Heart left ventricle (tissue), 16 donors: ENCODE data around the gene HHAT. TPM values are rescaled to one million over a fixed set of nuclear protein-coding genes. Genes with fewer than 3 reads are reported as not detected.

Experiments
- ATAC-seq, 4 donors: fragments of 200-7000 bp; cut with Tn5 transposase; one replicate each; pipeline ENCODE4 v1.9.1; 2020 to 2022; ENCODE audit warnings: moderate library complexity in 4 of 4, mild to moderate bottlenecking in 3 of 4, moderate number of reproducible peaks in 1 of 4
- DNase-seq, 5 donors: peaks; one replicate each; pipeline ENCODE4 v3.0.0-alpha.2; 2020
- H3K27ac ChIP-seq, 12 donors: fragments of 200-600 bp; sonication (generic) in 4 of 12; one replicate each; pipeline versions ENCODE4 v1.5.0 to v1.8.0; 2016 to 2022; ENCODE audit warnings: mild to moderate bottlenecking in 2 of 12
- H3K27me3 ChIP-seq, 9 donors: fragments of 200-600 bp; sonication (generic) in 2 of 9; one replicate each; pipeline versions ENCODE4 v1.5.1 to v1.8.0; 2016 to 2022; ENCODE audit warnings: mild to moderate bottlenecking in 3 of 9
- H3K36me3 ChIP-seq, 9 donors: fragments of 200-600 bp; sonication (generic) in 2 of 9; one replicate each; pipeline versions ENCODE4 v1.5.0 to v1.8.0; 2018 to 2022; ENCODE audit warnings: mild to moderate bottlenecking in 2 of 9
- H3K4me1 ChIP-seq, 12 donors: fragments of 200-600 bp; sonication (generic) in 4 of 12; one replicate each; pipeline versions ENCODE4 v1.5.0 to v1.8.0; 2016 to 2022; ENCODE audit warnings: mild to moderate bottlenecking in 3 of 12
- H3K4me3 ChIP-seq, 12 donors: fragments of 200-600 bp; sonication (generic) in 4 of 12; one replicate each; pipeline versions ENCODE4 v1.5.0 to v1.8.0; 2017 to 2022; ENCODE audit warnings: mild to moderate bottlenecking in 9 of 12, moderate library complexity in 4 of 12
- H3K9me3 ChIP-seq, 12 donors: fragments of 200-600 bp; sonication (generic) in 4 of 12; one replicate each; pipeline versions ENCODE4 v1.5.0 to v1.8.0; 2016 to 2022; ENCODE audit warnings: mild to moderate bottlenecking in 1 of 12
- POLR2A ChIP-seq, 2 donors: fragments of 450-650 bp; IDR thresholded peaks; one replicate each; pipeline ENCODE4 v1.6.1; 2017; ENCODE audit warnings: antibody characterized with exemption in 2 of 2, mild to moderate bottlenecking in 2 of 2, moderate library complexity in 2 of 2
- WGBS, 4 donors: extraction: QIAGEN DNeasy Blood & Tissue Kit in 2 of 4; methylation state at CpG; one replicate each; pipeline versions ENCODE4 v1.1.5 to v1.1.7; 2013 to 2018; 5-methylcytosine and 5-hydroxymethylcytosine counted together
- intact Hi-C, 10 donors: fragments of 100-400 bp; cut with DNase I; formaldehyde crosslinking; loops; one replicate each; pipeline versions ENCODE4 v1.11.1 to v1.14.2; 2022
- polyA plus RNA-seq, 2 donors: library from polyadenylated mRNA; stranded (reverse); fragments of 200-250 nt; gene quantifications; one replicate each; pipeline ENCODE4 v1.2.3, GENCODE V29; 2013
- total RNA-seq, 9 donors: library from RNA; depleted of rRNA in 2 of 9; stranded (reverse); fragments of >200 nt in 2 of 9; fragmentation: NEBNext Ultra II Directional in 3 of 9; extraction: Animal tissue kit (Norgen Biotek cat#: 25700) in 3 of 9; gene quantifications; one replicate each; pipeline versions ENCODE4 v1.1.0 to v1.2.4, GENCODE V29; 2016 to 2023
- TF ChIP-seq, protein P1 (sequence below), 12 donors: fragments of 200-600 bp; sonication (generic) in 4 of 12; IDR thresholded peaks; one replicate each; pipeline versions ENCODE4 v1.5.0 to v1.8.0; 2018 to 2022; ENCODE audit warnings: antibody characterized with exemption in 12 of 12, mild to moderate bottlenecking in 5 of 12
- donor health status: ischemic (EF 13 %, LVEDD 7.1; RV severe dilation, severe dysfunction).
- donor health status: healthy with polysubstance abuse.
- donor health status: DM: no; HTN: yes; CAD: no.
- donor health status: DM: no; HTN: no; CAD: no.
- donor health status: ischemic (EF 25% LVEDD 6.9; RV normal size, moderate dysfunction).
- donor health status: ischemic (EF 25% LVEDD 5.7; RV mildly dilated, moderate dysfunction).
- donor health status: healthy.
- donor health status: DM: yes; HTN: yes; CAD: no.
- donor health status: ischemic (EF 35%, LVEDD 5.7; RV mildly dilated, moderate dysfunction).
- donor health status: nonischemic (EF 11% LVEDD 7.7; RV severe dilation, severe dysfunction).
- donor health status: DM: yes; HTN: yes; CAD: no.
- donor health status: PGD.
- donor health status: ischemic (EF 29% LVEDD 5.4; RV normal size, mild dysfunction).
- donor health status: nonischemic (EF 23%, LVEDD 6.1; RV moderate dilation, normal function).

Gene HHAT
- total and polyA plus RNA-seq, 11 donors, result 0.98 to 4.7 (median 2.8) TPM

DNA sequence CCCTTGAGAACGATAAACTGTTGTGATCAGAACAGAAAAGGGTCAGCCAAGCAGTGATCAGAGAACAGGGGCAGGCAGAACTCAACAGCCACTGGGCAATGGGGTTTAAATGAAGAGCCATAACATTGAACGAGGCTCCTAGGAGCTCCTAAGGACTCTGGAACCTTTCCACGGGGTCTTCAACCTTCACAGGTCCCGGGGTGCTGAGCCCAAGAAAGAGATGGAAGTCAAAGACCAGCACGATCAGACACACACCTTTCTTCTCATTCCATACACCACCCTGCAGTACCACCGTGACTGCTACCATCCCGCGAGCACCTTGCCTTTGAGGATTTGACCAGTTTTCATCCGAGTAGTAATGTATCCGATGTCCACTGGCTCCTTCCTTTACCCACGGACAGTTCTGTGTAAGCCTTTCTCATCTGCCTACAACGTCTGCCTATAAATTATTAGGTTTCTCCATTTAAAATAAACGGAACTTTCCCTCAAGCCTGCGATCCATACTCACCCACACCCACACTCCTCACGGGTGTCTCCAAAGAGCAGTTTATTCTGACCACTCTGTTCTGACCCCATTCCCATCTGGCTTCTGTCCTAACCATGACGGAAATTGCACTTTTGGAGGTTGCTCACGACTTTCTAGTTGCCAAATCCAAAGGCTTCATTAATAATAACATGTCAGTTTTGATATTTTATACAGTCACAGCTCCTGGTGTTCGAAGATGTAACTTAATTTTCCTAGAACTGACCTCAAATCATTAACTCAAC, 16.8 kb upstream of the HHAT start:
- Histone ChIP-seq H3K27ac (peak overlapping the region; percentile 9 to 94 (median 70)), H3K36me3 (no peaks in the 10 kb centered on the region), H3K4me3 (peak overlapping the region in 10 of 12 donors; percentile 27 to 55 (median 42)), H3K9me3 (no peaks in the 10 kb centered on the region), H3K4me1 (peaks cover 0 to 23% (median 6%) of the 10 kb centered on the region in 12 donors), H3K27me3 (peaks cover 0 to 3% (median 0%) of the 10 kb centered on the region in 9 donors)
- ATAC-seq, result peak; percentile 55 to 83 (median 64)
- DNase-seq, result peak in 3 of 5 donors; percentile 43 to 52 (median 43)
- intact Hi-C loops, result loop anchor here (1.0 to 10.0 kb wide), 13 partner anchors 17 to 457 kb away; partner anchors contain the start of genes HHAT (in 1 of the 10) and SERTAD4 (in 1 of the 10)
- WGBS, 4 donors, result 48 to 64% (median 61%) methylated on average over 18 of the region's 18 CpGs
- TF ChIP-seq, protein P1, sequence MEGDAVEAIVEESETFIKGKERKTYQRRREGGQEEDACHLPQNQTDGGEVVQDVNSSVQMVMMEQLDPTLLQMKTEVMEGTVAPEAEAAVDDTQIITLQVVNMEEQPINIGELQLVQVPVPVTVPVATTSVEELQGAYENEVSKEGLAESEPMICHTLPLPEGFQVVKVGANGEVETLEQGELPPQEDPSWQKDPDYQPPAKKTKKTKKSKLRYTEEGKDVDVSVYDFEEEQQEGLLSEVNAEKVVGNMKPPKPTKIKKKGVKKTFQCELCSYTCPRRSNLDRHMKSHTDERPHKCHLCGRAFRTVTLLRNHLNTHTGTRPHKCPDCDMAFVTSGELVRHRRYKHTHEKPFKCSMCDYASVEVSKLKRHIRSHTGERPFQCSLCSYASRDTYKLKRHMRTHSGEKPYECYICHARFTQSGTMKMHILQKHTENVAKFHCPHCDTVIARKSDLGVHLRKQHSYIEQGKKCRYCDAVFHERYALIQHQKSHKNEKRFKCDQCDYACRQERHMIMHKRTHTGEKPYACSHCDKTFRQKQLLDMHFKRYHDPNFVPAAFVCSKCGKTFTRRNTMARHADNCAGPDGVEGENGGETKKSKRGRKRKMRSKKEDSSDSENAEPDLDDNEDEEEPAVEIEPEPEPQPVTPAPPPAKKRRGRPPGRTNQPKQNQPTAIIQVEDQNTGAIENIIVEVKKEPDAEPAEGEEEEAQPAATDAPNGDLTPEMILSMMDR (IDR thresholded peaks at IDR 0.05), result no peak
- no peak for TF ChIP-seq POLR2A (IDR thresholded peaks at IDR 0.05)

DNA sequence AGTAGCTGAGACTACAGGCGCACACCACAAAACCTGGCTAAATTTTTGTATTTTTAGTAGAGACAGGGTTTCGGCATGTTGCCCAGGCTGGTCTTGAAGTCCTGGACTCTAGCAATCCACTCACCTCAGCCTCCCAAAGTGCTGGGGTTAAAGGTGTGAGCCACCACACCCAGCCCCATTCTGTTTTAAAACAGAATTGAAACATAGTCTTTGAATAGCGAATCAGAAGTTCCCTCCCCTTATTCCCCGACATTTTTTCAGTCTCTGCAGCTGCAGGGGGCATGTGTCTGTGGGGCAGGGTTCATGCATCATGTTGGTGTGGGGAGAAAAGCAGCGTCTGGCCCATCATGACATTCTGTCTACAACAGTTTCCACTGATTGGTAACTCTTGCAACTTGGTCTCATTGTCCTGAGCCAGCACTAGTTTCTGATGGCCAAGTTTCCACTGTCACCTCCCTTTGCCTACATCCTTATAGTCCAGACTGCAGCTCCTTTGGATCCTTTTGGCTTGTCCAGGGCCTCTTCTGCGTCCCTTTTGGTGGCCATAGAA, 15.6 kb upstream of the HHAT start:
- H3K27me3 ChIP-seq, result peaks cover 0 to 3% (median 0%) of the 10 kb centered on the region in 9 donors
- DNase-seq (no peak), ATAC-seq (no peak)
- no peaks in the 10 kb centered on the region for H3K9me3 ChIP-seq
- 80 to 88% (median 87%) methylated on average over 6 of the region's 6 CpGs for WGBS, 4 donors
- peaks cover 0 to 23% (median 6%) of the 10 kb centered on the region in 12 donors for H3K4me1 ChIP-seq
- H3K36me3 ChIP-seq, result no peaks in the 10 kb centered on the region
- H3K27ac ChIP-seq, result no peak overlapping the region
- TF ChIP-seq, protein P1 (IDR thresholded peaks at IDR 0.05), result no peak
- no peak for TF ChIP-seq POLR2A (IDR thresholded peaks at IDR 0.05)
- intact Hi-C loops, result loop anchor here in 5 of 10 donors (5.0 to 10.0 kb wide), 5 partner anchors 81 to 458 kb away; partner anchors contain the start of gene SERTAD4 (in 1 of the 5)
- no peak overlapping the region for H3K4me3 ChIP-seq

DNA sequence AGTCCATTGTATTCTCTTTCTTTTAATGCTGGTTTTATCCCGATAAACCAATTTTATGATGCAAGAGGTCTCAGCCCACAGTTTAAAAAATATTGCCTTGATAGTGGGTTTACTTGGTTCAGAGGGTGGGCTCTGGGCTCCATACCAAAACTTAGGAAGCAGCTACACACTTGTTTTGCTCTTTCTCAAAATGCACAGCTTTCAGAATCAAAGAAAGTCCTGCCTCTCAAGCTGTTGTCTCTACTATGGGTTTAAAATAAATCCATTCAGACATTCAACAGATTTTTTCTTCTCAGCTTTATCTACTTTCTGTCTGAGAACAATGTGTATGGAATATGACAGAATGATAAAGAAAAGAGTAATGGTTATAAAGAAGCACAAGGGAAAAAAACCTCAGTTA, 14.8 kb upstream of the HHAT start:
- intact Hi-C loops, result loop anchor here in 5 of 10 donors (5.0 to 10.0 kb wide), 5 partner anchors 82 to 459 kb away; partner anchors contain the start of gene SERTAD4 (in 1 of the 5)
- DNase-seq, result no peak
- no peak for ATAC-seq
- no peaks in the 10 kb centered on the region for H3K9me3 ChIP-seq
- 87 to 92% (median 90%) methylated on average over 1 of the region's 1 CpG for WGBS, 4 donors
- H3K4me3 ChIP-seq, result no peak overlapping the region
- H3K36me3 ChIP-seq, result no peaks in the 10 kb centered on the region
- TF ChIP-seq POLR2A (IDR thresholded peaks at IDR 0.05), result no peak
- TF ChIP-seq, protein P1 (IDR thresholded peaks at IDR 0.05), result no peak
- H3K27ac ChIP-seq, result no peak overlapping the region
- peaks cover 0 to 3% (median 0%) of the 10 kb centered on the region in 9 donors for H3K27me3 ChIP-seq
- H3K4me1 ChIP-seq, result peaks cover 0 to 23% (median 6%) of the 10 kb centered on the region in 12 donors

DNA sequence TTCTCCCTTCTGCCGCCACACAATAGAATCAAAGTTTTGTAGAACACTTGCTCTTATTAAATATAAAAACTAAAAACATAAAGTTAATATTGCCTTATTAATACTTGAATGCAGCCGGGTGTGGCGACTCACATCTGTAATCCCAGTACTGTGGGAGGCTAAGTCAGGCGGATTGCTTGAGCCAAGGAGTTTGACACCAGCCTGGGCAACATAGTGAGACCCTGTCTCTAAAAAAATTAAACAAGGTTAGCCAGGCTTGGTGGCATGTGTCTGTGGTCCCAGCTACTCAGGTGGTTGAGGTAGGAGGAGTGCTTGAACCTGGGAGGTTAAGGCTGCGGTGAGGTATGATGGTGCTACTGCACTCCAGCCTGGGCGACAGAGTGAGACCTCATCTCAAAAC, 13.2 kb upstream of the HHAT start:
- DNase-seq (no peak), ATAC-seq (no peak)
- 90 to 95% (median 93%) methylated on average over 6 of the region's 6 CpGs for WGBS, 4 donors
- H3K4me1 ChIP-seq, result peaks cover 0 to 18% (median 5%) of the 10 kb centered on the region in 12 donors
- H3K9me3 ChIP-seq, result no peaks in the 10 kb centered on the region
- intact Hi-C loops, result loop anchor here in 3 of 10 donors (10.0 kb wide), 1 partner anchor 461 kb away; no protein-coding TSS in a partner anchor
- H3K27ac ChIP-seq, result no peak overlapping the region
- no peak overlapping the region for H3K4me3 ChIP-seq
- peaks cover 0 to 3% (median 0%) of the 10 kb centered on the region in 9 donors for H3K27me3 ChIP-seq
- TF ChIP-seq POLR2A (IDR thresholded peaks at IDR 0.05), result no peak
- TF ChIP-seq, protein P1 (IDR thresholded peaks at IDR 0.05), result no peak
- no peaks in the 10 kb centered on the region for H3K36me3 ChIP-seq
